HG03469 (cell line): Measurements from ENCODE around the gene WWP2.
A peak's percentile ranks its signal among the peaks of the same experiment; 100 is the strongest.
"Not testable (repeated sequence)": the region's sequence is repeated elsewhere in the genome, so short reads cannot be mapped to it uniquely, and the experiment has no call there.

Source experiments
- ATAC-seq: cut with Tn5 transposase; IDR thresholded peaks from one replicate; pipeline ENCODE4 v1.9.1; 2021; ENCODE audit warnings: mild to moderate bottlenecking, moderate library complexity, moderate number of reproducible peaks; ENCODE audit not compliant: unreplicated experiment

The WWP2 gene

DNA sequence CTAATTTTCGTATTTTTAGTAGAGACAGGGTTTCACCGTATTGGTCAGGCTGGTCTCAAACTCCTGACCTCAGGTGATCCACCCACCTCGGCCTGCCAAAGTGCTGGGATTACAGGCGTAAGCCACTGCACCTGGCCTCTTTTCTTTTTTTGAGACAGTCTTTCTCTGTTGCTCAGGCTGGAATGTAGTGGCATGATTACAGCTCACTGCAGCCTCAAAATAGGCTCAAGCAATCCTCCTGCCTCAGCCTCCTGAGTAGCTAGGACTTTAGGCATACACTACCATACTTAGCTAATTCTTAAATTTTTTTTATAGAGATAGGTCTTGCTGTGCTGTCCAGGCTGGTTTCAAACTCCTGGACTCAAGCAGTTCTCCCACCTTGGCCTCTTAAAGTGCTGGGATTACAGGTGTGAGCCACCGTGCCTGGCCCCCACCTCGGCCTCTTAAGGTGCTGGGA lies 29.3 kb downstream of the WWP2 start:
- not testable (repeated sequence) for ATAC-seq

DNA sequence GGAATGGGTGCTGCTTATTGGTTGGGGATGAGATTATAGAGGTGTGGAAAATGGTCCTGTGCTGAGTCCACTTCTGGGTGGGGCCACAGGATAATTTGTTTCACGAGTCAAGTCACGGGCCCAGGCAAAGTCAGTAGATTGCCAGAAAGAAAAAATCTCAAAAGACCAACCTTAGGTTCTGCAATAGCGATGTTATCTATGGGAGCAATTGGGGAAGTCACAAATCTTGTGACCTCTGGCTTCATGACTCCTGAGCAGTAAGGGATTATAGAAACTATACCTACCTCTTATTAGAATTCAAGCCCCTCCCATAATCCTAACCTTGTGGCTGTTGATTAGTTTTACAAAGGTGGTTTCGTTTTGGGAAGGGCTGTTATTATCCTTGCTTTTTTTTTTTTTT lies 31.4 kb downstream of the WWP2 start:
- no peak for ATAC-seq

DNA sequence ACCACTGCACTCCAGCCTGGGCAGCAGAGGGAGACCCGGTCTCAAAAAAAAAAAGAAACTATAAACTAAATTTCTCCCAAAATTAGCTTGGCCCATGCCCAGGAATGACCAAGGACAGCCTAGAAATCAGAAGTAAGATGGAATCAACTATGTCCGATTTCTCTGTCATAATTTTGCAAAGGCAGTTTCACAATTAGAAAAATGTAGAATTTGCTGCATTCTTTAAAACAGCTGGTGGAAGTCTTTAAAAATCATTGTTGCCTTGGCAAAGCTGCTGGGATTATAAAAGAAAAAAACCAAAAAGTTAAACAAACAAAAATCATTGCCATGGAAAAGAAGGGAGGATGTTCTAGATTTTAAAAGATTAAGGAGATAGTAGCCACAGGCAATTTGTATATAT lies 32.4 kb downstream of the WWP2 start:
- no peak for ATAC-seq

DNA sequence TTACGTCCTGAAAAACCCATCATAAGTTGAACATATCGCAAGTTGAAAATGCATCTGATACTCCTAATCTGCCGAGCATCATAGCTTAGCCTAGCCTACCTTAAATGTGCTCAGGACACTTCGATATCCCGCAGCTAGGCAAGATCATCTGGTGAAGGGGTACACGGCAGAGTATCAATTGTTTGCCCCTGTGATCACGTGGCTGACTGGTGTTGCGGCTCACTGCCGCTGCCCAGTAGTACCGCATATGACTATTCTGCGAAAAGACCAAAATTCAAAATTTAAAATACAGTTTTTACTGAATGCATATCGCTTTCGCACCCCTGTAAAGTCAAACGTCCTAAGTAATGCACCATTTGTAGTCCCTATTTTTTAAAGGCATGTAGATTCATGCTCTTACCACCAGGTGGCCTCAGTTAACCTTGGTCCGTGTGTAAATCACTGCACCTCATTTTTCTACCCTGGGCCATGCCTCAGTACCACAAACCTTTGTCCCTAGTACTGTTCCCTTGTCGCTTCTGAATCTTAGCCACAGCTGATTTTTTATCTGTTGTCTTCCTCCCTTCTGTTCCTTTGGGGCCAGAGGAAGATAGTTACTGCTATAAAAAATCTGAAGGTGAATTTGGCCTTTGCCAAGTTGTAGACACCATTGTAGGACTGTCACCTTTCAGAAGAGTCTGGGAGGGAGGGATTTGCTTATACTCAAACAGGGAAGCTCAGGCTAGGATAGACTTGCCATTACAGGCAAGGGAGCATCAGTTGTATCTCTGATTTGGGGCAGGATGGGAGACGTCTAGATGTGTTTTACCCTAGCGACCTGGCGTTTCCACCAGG lies 34.4 kb downstream of the WWP2 start:
- ATAC-seq = no peak

DNA sequence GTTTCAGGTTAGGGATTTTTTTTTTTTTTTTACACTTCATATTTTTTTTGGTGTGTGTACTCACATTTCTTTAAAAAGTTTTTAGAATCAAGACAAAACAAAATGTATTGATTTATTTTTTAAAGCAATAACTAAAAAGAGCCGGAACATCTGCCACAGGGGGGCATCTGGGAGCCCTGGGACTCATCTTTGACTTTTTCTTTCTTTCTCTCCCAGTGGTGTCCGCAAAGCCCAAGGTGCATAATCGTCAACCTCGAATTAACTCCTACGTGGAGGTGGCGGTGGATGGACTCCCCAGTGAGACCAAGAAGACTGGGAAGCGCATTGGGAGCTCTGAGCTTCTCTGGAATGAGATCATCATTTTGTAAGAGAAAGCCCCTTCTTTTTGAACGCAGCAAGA lies 36.3 kb downstream of the WWP2 start:
- ATAC-seq = no peak

DNA sequence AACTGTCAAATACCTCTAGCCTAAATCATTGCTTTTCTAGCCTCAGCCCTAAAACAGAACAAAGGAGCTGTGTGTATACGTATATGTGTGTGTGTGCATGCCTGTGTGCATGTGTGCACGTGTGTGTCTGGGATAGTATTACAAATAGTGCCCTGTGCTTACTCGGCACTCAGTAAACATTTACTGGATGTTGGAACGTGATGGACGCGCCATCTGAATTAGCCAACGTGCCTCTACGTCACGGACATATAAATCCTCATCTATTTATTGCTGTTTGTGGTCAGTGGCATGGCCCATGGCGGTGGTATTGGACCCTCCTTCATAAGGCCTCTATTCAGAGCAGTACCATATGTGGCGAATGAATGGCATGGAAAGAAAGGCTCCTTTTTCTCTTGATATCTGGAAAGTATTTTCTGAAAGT lies 37.5 kb downstream of the WWP2 start:
- no peak for ATAC-seq

DNA sequence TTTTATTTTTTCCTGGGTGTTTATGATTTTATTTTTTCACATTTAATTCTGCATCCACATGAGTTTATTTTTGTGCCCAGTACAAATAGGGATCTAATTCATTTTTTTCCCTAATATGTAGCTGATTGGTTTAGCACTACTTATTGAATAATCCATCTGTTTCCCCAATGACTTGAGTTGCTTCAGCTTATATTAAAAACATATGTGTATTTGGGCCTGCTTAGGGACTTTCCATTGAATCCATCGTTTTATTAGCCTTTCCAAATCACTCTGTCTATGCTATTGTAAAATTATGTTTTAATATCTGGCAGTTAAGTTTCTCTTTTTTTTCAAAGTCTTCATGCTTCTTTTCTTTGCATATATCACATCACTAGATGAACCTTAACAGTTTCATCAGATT lies 42.2 kb downstream of the WWP2 start:
- no peak for ATAC-seq

DNA sequence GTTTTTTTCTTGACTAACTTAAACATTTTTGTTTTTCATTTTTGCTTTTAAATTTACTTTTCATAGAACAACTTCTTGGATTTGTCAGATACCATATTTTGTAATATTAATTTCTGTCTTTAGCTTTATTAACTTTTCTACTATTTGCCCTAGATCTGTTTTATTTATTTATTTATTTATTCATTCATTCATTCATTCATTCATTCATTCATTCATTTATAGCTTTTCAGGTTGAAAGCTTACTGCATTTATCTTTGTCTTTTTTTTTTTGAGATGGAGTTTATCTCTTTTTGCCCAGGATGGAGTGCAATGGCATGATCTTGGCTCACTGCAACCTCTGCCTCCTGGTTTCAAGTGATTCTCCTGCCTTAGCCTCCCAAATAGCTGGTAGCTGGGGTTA lies 44.6 kb downstream of the WWP2 start:
- ATAC-seq = not testable (repeated sequence)

DNA sequence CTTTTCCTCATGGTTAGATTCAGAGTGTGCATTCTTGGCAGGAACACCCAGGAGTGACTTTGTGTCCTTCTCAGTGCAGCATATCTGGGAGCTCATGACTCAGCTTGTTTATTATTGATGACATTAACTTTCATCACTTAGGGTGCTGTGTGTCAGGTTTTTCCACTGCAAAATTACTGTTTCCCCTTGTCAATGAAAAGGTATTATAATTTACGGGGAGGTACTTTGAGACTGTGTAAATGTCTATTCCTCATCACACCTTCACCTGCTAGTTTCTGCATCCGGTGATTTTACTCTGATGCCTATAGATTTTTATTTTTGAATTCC lies 50.5 kb downstream of the WWP2 start:
- ATAC-seq = no peak

DNA sequence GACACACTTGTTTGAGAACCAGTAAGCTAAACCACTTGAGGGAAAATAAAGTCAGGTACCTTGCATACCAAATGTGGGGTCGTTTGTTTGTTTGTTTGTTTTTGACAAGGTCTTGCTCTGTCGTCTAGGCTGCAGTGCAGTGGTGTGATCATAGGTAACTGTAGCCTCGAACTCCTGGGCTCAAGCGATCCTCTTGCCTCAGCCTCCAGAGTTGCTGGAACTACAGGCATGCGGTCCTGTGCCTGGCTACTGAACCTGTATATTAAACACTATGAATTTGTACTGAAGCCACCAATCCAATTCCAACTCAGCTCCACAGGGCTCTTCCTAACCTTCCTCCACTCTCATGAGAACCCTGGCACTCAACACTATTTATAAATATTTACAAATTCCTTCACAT lies 51.9 kb downstream of the WWP2 start:
- no peak for ATAC-seq

DNA sequence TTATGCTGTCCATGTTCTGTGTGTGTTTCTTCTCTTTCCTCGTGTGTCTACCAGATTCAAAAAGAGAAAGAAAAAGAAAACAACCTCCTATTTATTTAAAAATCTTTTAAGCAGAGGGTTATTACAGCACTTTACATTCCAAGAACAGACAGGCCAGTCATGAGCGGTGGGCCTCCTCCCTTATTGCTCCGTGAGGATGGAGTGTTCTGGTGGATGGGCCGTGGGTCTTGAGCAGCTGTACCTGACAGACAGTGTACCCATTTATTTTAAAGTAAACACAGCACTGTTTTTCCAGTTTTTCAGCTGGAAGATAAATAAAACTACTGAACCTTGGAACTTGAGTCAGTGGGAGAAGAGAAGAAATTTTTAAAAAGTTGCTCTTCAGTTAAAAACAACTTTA lies 52.4 kb downstream of the WWP2 start:
- no peak for ATAC-seq

DNA sequence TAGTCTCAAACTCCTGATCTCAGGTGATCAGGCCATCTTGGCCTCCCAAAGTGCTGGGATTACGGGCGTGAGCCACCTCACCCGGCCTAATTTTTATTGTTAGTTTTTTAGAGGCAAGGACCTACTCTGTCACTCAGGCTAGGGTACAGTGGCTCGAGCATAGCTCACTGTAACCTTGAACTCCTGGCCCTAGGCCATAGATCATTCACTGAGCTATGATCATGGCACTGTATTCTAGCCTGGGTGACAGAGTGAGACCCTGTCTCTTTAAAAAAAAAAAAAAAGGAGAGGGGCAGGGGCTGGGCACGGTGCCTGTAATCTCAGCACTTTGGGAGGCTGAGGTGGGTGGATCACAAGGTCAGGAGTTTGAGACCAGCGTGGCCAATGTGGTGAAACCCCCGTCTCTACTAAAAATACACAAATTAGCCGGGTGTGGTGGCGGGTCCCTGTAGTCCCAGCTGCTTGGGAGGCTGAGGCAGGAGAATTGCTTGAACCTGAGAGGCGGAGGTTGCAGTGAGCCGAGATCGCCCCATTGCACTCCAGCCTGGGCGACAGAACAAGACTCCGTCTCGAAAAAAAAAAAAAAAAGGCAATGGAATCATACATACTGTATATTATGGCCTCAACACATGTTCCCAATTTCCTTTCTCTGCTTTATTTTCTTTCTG lies 53.2 kb downstream of the WWP2 start:
- ATAC-seq = not testable (repeated sequence)

DNA sequence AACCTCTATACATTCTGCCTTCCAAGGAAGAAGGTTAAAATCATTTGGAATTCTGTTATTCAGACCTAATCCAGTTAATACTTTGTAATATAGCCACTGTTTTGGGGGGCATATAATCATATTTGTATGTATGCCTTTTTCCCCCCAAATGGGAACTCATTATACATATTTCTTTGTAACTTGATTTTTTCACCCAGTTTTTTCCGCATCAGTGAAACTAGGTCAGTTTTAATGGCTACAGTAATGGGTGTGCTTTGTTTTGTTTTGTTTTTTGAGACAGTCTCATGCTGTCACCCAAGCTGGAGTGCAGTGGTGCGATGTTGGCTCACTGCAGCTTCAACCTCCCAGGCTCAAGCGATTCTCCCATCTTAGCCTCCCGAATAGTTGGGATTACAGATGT lies 54.9 kb downstream of the WWP2 start:
- no peak for ATAC-seq

DNA sequence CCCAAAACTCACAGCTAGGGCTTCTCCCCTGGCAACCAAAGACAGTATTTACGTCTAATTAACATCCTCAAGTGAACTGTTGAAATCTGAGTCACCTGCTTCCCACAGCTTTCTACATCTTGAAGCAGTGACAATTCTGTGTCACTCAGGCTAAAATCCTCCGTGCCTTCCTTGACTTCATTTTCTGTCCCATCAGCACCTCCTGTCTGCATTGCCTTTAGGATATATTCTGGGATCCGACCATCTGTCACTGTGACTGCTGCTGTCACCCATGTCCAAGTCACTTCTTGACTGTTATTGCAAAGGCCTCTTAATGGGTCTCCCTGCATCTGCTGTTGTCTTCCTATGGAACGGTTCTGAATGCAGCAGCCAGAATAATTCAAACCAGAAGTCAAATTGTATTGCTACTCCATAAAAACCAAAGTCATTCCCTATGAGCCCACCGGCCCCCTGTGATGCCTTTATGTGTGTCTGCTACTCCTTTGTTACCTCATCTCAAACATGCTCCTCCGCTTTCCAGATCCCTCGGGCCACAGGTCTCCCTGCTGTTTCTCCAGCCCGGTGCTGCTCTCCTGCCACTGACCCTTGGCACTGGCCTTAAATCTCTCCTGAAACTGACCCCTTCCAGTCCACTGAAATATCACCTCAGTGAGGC lies 56.9 kb downstream of the WWP2 start:
- ATAC-seq = no peak

DNA sequence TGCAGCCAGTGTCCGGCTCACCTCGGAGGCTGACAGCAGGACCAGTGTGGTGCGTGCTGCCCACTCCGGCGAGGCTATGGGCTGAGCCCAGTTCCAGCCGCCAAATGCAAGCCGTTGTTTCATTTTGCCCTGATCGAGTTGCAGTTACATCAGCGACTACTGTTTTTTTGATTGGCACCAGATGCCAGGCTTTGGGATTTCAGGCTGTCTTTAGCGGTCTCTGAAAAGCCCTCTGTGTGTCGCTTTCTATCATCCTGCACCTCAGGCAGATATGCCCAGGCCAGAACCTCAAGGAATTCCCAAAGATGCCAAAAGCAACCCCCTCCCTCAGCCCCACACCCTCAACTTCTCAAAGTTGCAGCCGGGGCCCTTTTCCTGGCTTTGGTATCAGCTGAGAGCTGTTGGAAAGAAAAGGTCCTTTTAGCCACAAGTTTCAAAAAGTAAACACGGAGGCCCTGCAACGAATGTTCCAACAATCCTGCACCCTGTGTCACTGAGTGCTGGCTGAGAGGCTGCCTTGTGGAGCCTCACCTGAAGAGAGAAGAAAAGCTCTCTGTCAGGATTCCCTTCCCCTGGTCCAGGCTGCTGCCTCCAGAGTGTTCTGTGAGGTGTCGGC lies 58.9 kb downstream of the WWP2 start:
- ATAC-seq = no peak

DNA sequence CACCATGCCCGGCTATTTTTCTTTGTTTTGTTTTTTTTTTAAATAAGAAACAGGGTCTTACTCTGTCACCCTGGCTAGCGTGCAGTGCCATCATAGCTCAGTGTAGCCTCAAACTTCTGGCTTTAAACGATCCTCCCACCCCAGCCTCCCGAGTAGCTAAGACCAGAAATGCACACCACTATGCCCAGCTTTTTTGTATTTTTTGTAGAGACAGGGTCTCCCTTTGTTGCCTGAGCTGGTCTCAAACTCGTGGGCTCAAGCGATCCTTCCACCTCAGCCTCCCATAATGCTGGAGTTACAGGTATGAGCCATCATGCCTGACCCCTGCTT lies 59.7 kb downstream of the WWP2 start:
- no peak for ATAC-seq

DNA sequence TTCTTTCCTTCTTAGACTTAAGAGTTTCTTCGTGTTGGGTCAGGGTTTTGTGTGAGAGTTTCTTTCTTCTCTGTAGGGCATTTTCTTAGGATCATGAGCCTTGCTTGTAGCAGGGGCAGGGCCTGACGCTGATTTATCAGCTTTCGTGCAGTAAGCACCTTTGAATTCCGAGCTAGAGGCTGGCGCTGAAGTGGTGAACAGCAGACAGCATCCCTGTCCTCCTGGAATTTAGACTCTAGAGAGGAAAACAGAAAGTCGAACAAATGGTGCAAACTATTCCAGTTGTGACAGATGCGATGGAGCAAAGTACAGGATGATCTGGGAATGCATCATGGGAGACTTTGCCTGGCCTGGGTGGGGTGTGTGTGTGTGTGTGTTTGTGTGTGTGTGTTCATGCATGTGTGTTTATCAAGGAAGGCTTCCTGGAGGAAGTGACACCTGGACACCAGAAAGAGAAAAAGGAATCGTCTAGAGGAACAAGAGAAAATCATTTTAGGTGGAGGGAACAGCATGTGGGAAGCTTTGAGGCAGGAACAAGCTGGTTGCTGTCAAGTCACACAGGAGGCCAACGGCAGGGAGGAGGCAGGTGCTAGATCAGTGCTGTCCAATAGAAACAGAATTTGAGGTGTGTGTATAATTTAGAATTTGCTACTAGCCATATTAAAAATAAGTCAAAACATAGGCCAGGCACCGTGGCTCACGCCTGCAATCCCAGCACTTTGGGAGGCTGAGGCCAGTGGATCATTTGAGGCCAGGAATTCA lies 60.2 kb downstream of the WWP2 start:
- no peak for ATAC-seq

DNA sequence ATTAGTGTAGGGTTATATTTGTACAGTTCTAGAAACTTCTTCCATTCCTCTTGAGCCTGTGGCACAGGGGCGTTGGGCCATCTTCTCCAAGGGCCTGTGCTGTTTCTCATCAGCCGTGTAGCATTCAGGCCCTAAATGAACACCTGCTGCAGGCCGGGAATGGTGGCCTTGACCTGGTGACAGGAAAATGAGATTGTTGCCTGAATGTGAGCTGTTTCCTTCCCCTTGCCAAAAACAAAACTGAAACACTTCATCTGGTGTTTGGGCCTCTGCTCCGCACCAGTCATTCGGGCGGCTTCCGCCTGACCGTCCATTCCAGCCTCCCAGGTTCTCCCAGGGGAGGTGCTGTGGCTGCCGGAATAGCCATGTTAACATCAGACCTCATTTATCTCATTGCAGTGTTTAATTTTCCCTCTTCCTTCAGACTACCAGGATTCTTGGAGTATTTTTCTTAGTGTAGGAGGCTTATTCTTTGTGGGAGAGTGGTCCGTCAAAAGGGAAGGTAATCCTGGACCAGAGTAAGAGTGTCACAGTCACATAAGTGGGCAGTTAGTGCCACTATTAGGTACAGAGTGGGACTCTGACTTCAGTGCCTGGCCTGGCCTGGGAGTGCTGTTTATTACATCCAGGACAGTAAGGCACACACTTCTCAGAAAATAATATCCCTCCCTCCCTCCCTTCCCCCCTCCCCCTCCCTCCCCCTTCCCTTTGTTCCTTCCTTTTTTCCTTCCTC lies 61.9 kb downstream of the WWP2 start:
- ATAC-seq = peak; percentile 60

DNA sequence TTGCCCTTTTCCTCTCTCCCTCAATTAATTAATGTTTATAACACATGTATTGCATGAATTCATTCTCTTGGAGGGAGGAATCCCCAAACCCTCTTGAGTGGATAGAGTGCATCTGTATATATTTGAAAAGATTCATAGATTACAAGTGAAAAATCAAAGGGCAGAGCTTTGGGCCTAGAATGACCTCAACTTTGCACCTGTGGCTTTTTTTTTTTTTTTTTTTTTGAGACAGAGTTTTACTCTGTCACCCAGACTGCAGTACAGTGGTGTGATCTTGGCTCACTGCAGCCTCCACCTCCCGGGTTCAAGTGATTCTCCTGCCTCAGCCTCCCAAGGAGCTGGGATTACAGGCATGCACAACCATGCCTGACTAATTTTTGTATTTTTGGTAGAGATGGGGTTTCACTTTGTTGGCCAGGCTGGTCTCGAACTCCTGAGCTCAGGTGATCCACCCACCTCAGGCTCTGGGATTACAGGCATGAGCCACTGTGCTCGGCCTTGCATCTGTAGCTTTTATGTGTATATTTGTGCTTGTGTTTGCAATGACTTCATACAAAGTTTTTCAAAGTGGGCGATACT lies 62.5 kb downstream of the WWP2 start:
- not testable (repeated sequence) for ATAC-seq

DNA sequence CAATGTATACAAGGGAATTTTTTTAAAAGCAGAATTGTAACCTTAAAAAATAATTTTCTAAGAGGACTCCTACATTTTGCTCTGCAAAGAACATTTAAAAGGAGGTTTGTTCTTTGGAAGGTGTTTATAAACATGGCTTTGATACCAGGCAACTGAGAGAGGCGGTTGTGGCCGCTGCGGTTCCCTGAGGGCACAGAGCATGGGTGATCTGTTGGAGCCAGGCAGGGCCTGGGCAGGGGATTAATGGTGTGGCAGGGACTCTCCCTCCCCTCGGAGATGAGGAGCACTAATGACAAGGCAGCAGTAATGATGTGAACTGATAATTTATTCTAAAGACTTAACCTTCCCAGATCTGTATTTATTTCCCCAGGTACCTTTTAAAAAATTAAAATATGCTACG lies 65.4 kb downstream of the WWP2 start:
- ATAC-seq = no peak
